Neutrophil (primary cell): ENCODE results near the gene SORBS2.

Source experiments
- H3K27ac ChIP-seq: fragments of 200-600 bp; sonication (generic); 2 replicates; pipeline ENCODE4 v1.5.1; 2016; ENCODE audit warnings: mild to moderate bottlenecking, moderate library complexity
- H3K27me3 ChIP-seq: fragments of 200-600 bp; sonication (generic); 2 replicates; pipeline ENCODE4 v1.6.0; 2016; ENCODE audit warnings: mild to moderate bottlenecking
- H3K36me3 ChIP-seq: fragments of 200-600 bp; sonication (generic); 2 replicates; pipeline ENCODE4 v1.5.1; 2017
- H3K4me1 ChIP-seq, 2 experiments: fragments of 200-600 bp in 1 of 2; sonication (generic) in 1 of 2; 1 replicate in 1 of 2; 2 replicates in 1 of 2; pipeline versions ENCODE4 v1.5.1 to v1.6.1; 2013 to 2016; ENCODE audit warnings: low read depth in 1 of 2, low read length in 1 of 2, mild to moderate bottlenecking in 1 of 2, moderate library complexity in 1 of 2; ENCODE audit not compliant: control insufficient read depth in 1 of 2, insufficient read depth in 1 of 2
- H3K4me3 ChIP-seq, 2 experiments: fragments of 200-600 bp in 1 of 2; sonication (generic) in 1 of 2; 1 replicate in 1 of 2; 2 replicates in 1 of 2; pipeline ENCODE4 v1.5.1; 2013 to 2016; ENCODE audit warnings: low read depth in 1 of 2, low read length in 1 of 2, mild to moderate bottlenecking in 1 of 2, moderate library complexity in 1 of 2
- H3K9me3 ChIP-seq: fragments of 200-600 bp; sonication (generic); 2 replicates; pipeline ENCODE4 v1.5.1; 2016
- TF ChIP-seq, protein P1 (sequence below): fragments of 200-600 bp; sonication (generic); IDR thresholded peaks from 2 replicates; pipeline ENCODE4 v1.5.1; 2016; ENCODE audit warnings: antibody characterized with exemption

Gene SORBS2

GRCh38 chr4:185573651-185574199, 238.3 kb downstream of the SORBS2 start:
- TF ChIP-seq, protein P1, sequence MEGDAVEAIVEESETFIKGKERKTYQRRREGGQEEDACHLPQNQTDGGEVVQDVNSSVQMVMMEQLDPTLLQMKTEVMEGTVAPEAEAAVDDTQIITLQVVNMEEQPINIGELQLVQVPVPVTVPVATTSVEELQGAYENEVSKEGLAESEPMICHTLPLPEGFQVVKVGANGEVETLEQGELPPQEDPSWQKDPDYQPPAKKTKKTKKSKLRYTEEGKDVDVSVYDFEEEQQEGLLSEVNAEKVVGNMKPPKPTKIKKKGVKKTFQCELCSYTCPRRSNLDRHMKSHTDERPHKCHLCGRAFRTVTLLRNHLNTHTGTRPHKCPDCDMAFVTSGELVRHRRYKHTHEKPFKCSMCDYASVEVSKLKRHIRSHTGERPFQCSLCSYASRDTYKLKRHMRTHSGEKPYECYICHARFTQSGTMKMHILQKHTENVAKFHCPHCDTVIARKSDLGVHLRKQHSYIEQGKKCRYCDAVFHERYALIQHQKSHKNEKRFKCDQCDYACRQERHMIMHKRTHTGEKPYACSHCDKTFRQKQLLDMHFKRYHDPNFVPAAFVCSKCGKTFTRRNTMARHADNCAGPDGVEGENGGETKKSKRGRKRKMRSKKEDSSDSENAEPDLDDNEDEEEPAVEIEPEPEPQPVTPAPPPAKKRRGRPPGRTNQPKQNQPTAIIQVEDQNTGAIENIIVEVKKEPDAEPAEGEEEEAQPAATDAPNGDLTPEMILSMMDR = no peak
- H3K36me3 ChIP-seq = no peaks in the 10 kb centered on the region
- H3K27me3 ChIP-seq = peaks cover 19% of the 10 kb centered on the region
- H3K27ac ChIP-seq = no peak overlapping the region
- no peaks in the 10 kb centered on the region for H3K4me1 ChIP-seq
- no peaks in the 10 kb centered on the region for H3K9me3 ChIP-seq
- H3K4me3 ChIP-seq = no peak overlapping the region

DNA sequence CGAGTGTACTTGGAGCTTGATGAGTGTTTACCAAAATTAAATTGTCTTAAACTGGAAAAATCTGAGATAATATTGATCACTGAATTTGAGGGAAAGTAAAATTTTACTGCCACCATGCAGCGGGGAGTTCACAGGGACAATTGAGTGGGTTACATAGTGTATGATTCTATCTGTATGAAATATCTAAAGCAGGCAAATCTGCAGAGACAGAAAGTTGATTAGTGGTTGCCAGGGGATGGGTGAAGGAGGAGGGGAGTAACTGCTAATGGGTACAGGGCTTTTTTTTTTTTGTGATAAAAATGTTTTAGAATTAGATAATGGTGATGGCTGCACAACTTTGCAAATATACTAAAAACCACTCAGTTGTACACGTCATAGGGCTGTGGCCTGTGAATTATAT, 241.3 kb downstream of the SORBS2 start:
- no peaks in the 10 kb centered on the region for H3K9me3 ChIP-seq
- H3K4me1 ChIP-seq = no peaks in the 10 kb centered on the region
- TF ChIP-seq, protein P1 = no peak
- H3K4me3 ChIP-seq = no peak overlapping the region
- no peaks in the 10 kb centered on the region for H3K36me3 ChIP-seq
- H3K27ac ChIP-seq = no peak overlapping the region
- no peaks in the 10 kb centered on the region for H3K27me3 ChIP-seq

DNA sequence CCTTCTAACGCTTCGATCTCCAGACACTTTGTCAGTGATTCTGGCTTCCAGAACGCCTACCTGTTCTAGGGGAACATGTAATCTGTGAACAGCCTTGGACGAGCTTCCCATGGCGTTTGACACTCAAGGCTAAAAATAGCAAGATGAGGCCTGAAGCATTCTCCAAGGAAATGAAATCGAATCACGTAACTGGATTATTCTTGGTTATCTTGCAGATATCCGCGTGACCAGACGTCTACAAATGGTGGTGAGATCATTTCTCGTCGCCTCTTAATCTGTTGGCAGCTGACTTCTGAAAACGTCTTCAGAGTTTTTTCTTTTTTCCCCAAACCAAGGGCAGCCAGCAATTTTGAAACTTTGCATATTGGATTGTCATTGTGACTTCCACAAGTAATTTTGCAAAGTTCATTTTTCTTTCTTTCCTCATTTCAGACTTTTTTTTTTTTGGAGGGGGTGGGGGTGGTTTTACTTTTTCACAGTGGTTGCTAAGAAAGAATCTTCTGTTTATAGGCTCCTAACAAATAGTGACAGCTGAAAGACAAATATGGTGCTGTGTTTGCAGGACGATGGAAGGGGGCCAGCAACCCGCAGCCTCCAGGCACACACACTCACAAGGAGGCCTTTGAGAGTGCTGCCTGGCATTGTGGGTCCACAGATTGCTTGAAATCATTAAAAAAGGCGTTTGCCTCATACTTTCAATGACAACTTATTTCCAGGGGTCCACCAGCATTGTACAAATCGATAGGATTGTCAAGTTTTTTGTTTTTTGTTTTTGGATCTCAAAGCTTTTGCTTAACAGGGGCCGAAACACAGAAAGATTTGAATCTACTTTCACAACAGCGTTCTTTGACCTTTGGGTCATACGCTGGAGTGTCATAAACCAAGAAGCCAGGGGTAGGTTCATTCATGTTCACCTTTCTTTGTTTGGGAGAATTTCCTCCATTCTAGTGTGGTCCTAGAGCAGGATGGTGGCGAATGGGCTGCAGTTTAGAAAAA, 244.3 kb downstream of the SORBS2 start:
- Histone ChIP-seq H3K27me3 (no peaks in the 10 kb centered on the region), H3K27ac (no peak overlapping the region), H3K4me3 (no peak overlapping the region), H3K9me3 (no peaks in the 10 kb centered on the region), H3K4me1 (no peaks in the 10 kb centered on the region), H3K36me3 (no peaks in the 10 kb centered on the region)
- TF ChIP-seq, protein P1 = no peak

GRCh38 chr4:185566972-185567371, 245.0 kb downstream of the SORBS2 start:
- Histone ChIP-seq H3K4me1 (no peaks in the 10 kb centered on the region), H3K4me3 (no peak overlapping the region), H3K36me3 (no peaks in the 10 kb centered on the region), H3K27ac (no peak overlapping the region), H3K9me3 (no peaks in the 10 kb centered on the region), H3K27me3 (no peaks in the 10 kb centered on the region)
- TF ChIP-seq, protein P1 = no peak

DNA sequence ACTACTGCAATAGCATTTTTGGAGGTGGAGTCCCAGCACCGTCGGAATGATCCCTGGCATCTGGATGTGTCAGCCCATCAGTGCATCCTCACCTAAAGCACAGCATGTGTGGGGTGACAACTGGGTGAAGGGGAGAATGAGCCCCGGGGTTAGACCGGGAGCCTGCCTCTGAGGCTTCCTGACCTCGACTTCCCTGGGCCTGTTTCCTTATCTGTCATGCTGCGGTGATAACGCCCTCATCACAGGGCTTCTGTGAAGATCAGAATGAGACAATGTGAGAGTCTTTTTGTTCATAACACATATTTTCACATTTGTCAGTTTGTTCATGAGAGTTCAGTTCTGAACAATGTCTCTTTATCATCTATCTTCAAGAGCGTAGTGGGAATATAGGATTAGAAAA, 245.6 kb downstream of the SORBS2 start:
- H3K4me1 ChIP-seq = no peaks in the 10 kb centered on the region
- TF ChIP-seq, protein P1 = no peak
- no peaks in the 10 kb centered on the region for H3K27me3 ChIP-seq
- no peaks in the 10 kb centered on the region for H3K36me3 ChIP-seq
- no peak overlapping the region for H3K27ac ChIP-seq
- no peaks in the 10 kb centered on the region for H3K9me3 ChIP-seq
- no peak overlapping the region for H3K4me3 ChIP-seq
